OCI-LY1 (cell line): ENCODE data around the gene HDHD5.

Experiments
- H2AFZ ChIP-seq: fragments of 200-600 bp; sonication (generic), shearing (Covaris generic); 2 replicates; pipeline ENCODE4 v1.6.0; 2014; ENCODE audit warnings: antibody characterized with exemption, mild to moderate bottlenecking, low read length
- H3F3A ChIP-seq: fragments of 200-600 bp; sonication (generic), shearing (Covaris generic); 2 replicates; pipeline ENCODE4 v1.6.0; 2014; ENCODE audit warnings: mild to moderate bottlenecking, antibody characterized with exemption, low read length, moderate library complexity; ENCODE audit not compliant: insufficient read depth
- H3K27ac ChIP-seq: fragments of 200-600 bp; sonication (generic); 2 replicates; pipeline ENCODE4 v1.5.1; 2014; ENCODE audit warnings: low read length, mixed run types, mild to moderate bottlenecking, low read depth; ENCODE audit not compliant: poor library complexity, severe bottlenecking
- H3K27me3 ChIP-seq: fragments of 200-600 bp; sonication (generic); 2 replicates; pipeline ENCODE4 v1.6.0; 2014; ENCODE audit warnings: antibody characterized with exemption, mild to moderate bottlenecking, low read length, moderate library complexity; ENCODE audit not compliant: insufficient read depth
- H3K36me3 ChIP-seq: fragments of 200-600 bp; sonication (generic); 2 replicates; pipeline ENCODE4 v1.6.1; 2014; ENCODE audit warnings: mild to moderate bottlenecking, antibody characterized with exemption, low read length, moderate library complexity, mixed read lengths; ENCODE audit not compliant: insufficient read depth
- H3K4me1 ChIP-seq: fragments of 200-600 bp; sonication (generic); 2 replicates; pipeline ENCODE4 v1.5.1; 2014; ENCODE audit warnings: mild to moderate bottlenecking, low read length, moderate library complexity; ENCODE audit not compliant: insufficient read depth, severe bottlenecking
- H3K4me2 ChIP-seq: fragments of 200-600 bp; sonication (generic), shearing (Covaris generic); 2 replicates; pipeline ENCODE4 v1.6.1; 2014; ENCODE audit warnings: low read length
- H3K4me3 ChIP-seq: fragments of 200-600 bp; sonication (generic); 2 replicates; pipeline ENCODE4 v1.5.1; 2014; ENCODE audit warnings: low read length, low read depth, mild to moderate bottlenecking, mixed read lengths; ENCODE audit not compliant: poor library complexity, severe bottlenecking
- H3K79me2 ChIP-seq: fragments of 200-600 bp; shearing (Covaris generic); 2 replicates; pipeline ENCODE4 v1.6.1; 2016; ENCODE audit warnings: mixed run types, low read length, mixed read lengths; ENCODE audit not compliant: insufficient read depth
- H3K9ac ChIP-seq: fragments of 200-600 bp; sonication (generic), shearing (Covaris generic); 2 replicates; pipeline ENCODE4 v1.6.1; 2014; ENCODE audit warnings: mild to moderate bottlenecking, low read length, mixed read lengths
- H3K9me2 ChIP-seq: fragments of 200-600 bp; sonication (generic), shearing (Covaris generic); 2 replicates; pipeline ENCODE4 v1.6.1; 2014; ENCODE audit warnings: low read depth, mild to moderate bottlenecking, low read length, mixed read lengths
- H3K9me3 ChIP-seq: fragments of 200-600 bp; shearing (Covaris generic); 2 replicates; pipeline ENCODE4 v1.6.1; 2014; ENCODE audit warnings: low read length, mixed read lengths
- H4K20me1 ChIP-seq: fragments of 200-600 bp; sonication (generic), shearing (Covaris generic); 2 replicates; pipeline ENCODE4 v1.6.0; 2016; ENCODE audit warnings: mild to moderate bottlenecking, low read length; ENCODE audit not compliant: insufficient read depth
- CTCF ChIP-seq: fragments of 200-600 bp; sonication (generic), shearing (Covaris generic); IDR thresholded peaks from 2 replicates; pipeline ENCODE4 v1.5.1; 2017; ENCODE audit warnings: mild to moderate bottlenecking, antibody characterized with exemption, low read length, moderate library complexity, mixed read lengths
- EZH2 ChIP-seq: fragments of 200-600 bp; sonication (generic), shearing (Covaris generic); IDR thresholded peaks from 2 replicates; pipeline ENCODE4 v1.8.0; 2017; ENCODE audit warnings: borderline replicate concordance, mixed run types, mild to moderate bottlenecking, antibody characterized with exemption, low read length, moderate library complexity, mixed read lengths

Gene HDHD5

GRCh38 chr22:17109976-17110375 is 49.1 kb downstream of the HDHD5 start:
- no peak overlapping the region for H3K9ac ChIP-seq
- no peaks in the 10 kb centered on the region for H3K27me3 ChIP-seq
- H3K27ac ChIP-seq = no peak overlapping the region
- H3K9me3 ChIP-seq = no peaks in the 10 kb centered on the region
- H4K20me1 ChIP-seq = no peaks in the 10 kb centered on the region
- TF ChIP-seq CTCF = no peak
- TF ChIP-seq EZH2 = no peak
- H3K36me3 ChIP-seq = peaks cover 13% of the 10 kb centered on the region
- no peaks in the 10 kb centered on the region for H3K4me1 ChIP-seq
- H3K79me2 ChIP-seq = no peaks in the 10 kb centered on the region
- no peak overlapping the region for H2AFZ ChIP-seq
- H3F3A ChIP-seq = no peaks in the 10 kb centered on the region
- H3K4me2 ChIP-seq = no peak overlapping the region
- no peak overlapping the region for H3K4me3 ChIP-seq
- H3K9me2 ChIP-seq = no peaks in the 10 kb centered on the region

GRCh38 chr22:17109113-17109865 is 49.8 kb downstream of the HDHD5 start:
- TF ChIP-seq CTCF = no peak
- Histone ChIP-seq H3K4me1 (no peaks in the 10 kb centered on the region), H4K20me1 (no peaks in the 10 kb centered on the region), H3K27ac (no peak overlapping the region), H3K4me3 (no peak overlapping the region), H3K9me2 (no peaks in the 10 kb centered on the region), H3F3A (no peaks in the 10 kb centered on the region), H3K27me3 (no peaks in the 10 kb centered on the region), H3K4me2 (no peak overlapping the region), H3K9me3 (no peaks in the 10 kb centered on the region), H2AFZ (no peak overlapping the region), H3K9ac (no peak overlapping the region), H3K36me3 (peaks cover 13% of the 10 kb centered on the region), H3K79me2 (no peaks in the 10 kb centered on the region)

- Histone ChIP-seq H3K27ac (no peak overlapping the region), H3F3A (no peaks in the 10 kb centered on the region), H3K36me3 (peaks cover 13% of the 10 kb centered on the region), H3K27me3 (no peaks in the 10 kb centered on the region), H3K9me3 (no peaks in the 10 kb centered on the region), H3K79me2 (no peaks in the 10 kb centered on the region), H3K9me2 (no peaks in the 10 kb centered on the region), H3K9ac (no peak overlapping the region), H3K4me1 (no peaks in the 10 kb centered on the region), H2AFZ (no peak overlapping the region), H3K4me3 (no peak overlapping the region), H3K4me2 (no peak overlapping the region), H4K20me1 (no peaks in the 10 kb centered on the region)
- TF ChIP-seq CTCF = no peak
- no peak for TF ChIP-seq EZH2
These were observed 50.6 kb downstream of the HDHD5 start for GRCh38 chr22:17108256-17109112.
